Thoracic aorta (tissue), 2 donors: ENCODE data around the gene DNAJC17. TPM values are rescaled to one million over a fixed set of nuclear protein-coding genes. Genes with fewer than 3 reads are reported as not detected.

Experiments used
- ATAC-seq: fragments of 150-250 bp; one replicate; pipeline ENCODE4 v1.8.0; 2017; ENCODE audit warnings: low read depth; ENCODE audit not compliant: insufficient number of reproducible peaks, low FRiP score
- DNase-seq: peaks from one replicate; pipeline ENCODE4 v3.0.0-alpha.2; 2020; ENCODE audit warnings: low spot score
- H3K27ac ChIP-seq, 2 donors: fragments of 200-600 bp; sonication (generic); 1 replicate in 1 of 2; 2 replicates in 1 of 2; pipeline ENCODE4 v1.5.1; 2016; ENCODE audit warnings: mild to moderate bottlenecking in 2 of 2, moderate library complexity in 2 of 2
- H3K27me3 ChIP-seq: fragments of 200-600 bp; sonication (generic); replicated peaks from 2 replicates; pipeline ENCODE4 v1.6.0; 2016; ENCODE audit warnings: mild to moderate bottlenecking; ENCODE audit not compliant: insufficient read depth
- H3K36me3 ChIP-seq: fragments of 200-600 bp; sonication (generic); one replicate; pipeline ENCODE4 v1.5.1; 2016
- H3K4me1 ChIP-seq, 2 donors: fragments of 200-600 bp; sonication (generic); 1 replicate in 1 of 2; 2 replicates in 1 of 2; pipeline versions ENCODE4 v1.5.1 to v1.6.0; 2016; ENCODE audit warnings: low read depth in 2 of 2, mild to moderate bottlenecking in 1 of 2; ENCODE audit not compliant: control insufficient read depth in 1 of 2
- H3K4me3 ChIP-seq: fragments of 200-600 bp; sonication (generic); 2 replicates; pipeline ENCODE4 v1.5.1; 2016; ENCODE audit warnings: mild to moderate bottlenecking
- H3K9me3 ChIP-seq: fragments of 200-600 bp; sonication (generic); 2 replicates; pipeline ENCODE4 v1.5.1; 2016
- CTCF ChIP-seq: fragments of 200-600 bp; sonication (generic); IDR thresholded peaks from one replicate; pipeline ENCODE4 v1.5.1; 2019; ENCODE audit warnings: antibody characterized with exemption
- total RNA-seq, 2 donors: library from RNA; depleted of rRNA; stranded (reverse); fragments of >200 nt; gene quantifications; one replicate each; pipeline versions ENCODE4 v1.1.0 to v1.2.3, GENCODE V29; 2016

The DNAJC17 gene
- total RNA-seq, 2 donors from 2014 or later = 6.1 to 20.4 TPM

- H3K27me3 ChIP-seq = no peaks in the 10 kb centered on the region
- H3K9me3 ChIP-seq = no peaks in the 10 kb centered on the region
- H3K27ac ChIP-seq = peak overlapping the region; percentile 78 to 88
- peak; percentile 29 for ATAC-seq
- DNase-seq = no peak
- H3K4me3 ChIP-seq = peak overlapping the region; percentile 79
- TF ChIP-seq CTCF = no peak
- H3K36me3 ChIP-seq = no peaks in the 10 kb centered on the region
- H3K4me1 ChIP-seq = peaks cover 19 to 39% of the 10 kb centered on the region in 2 donors
Measured at GRCh38 chr15:40762919-40763800, 44.1 kb downstream of the DNAJC17 start.

- Histone ChIP-seq H3K4me3 (no peak overlapping the region), H3K27ac (no peak overlapping the region), H3K36me3 (no peaks in the 10 kb centered on the region), H3K4me1 (peaks cover 5 to 24% of the 10 kb centered on the region in 2 donors), H3K9me3 (no peaks in the 10 kb centered on the region), H3K27me3 (no peaks in the 10 kb centered on the region)
- DNase-seq = no peak
- no peak for TF ChIP-seq CTCF
- no peak for ATAC-seq
Measured at GRCh38 chr15:40759961-40760360, 47.3 kb downstream of the DNAJC17 start.

GRCh38 chr15:40756938-40757337 lies 50.3 kb downstream of the DNAJC17 start:
- Histone ChIP-seq H3K36me3 (peaks cover 2% of the 10 kb centered on the region), H3K27me3 (no peaks in the 10 kb centered on the region), H3K9me3 (no peaks in the 10 kb centered on the region), H3K4me1 (peaks cover 7 to 20% of the 10 kb centered on the region in 2 donors), H3K4me3 (no peak overlapping the region), H3K27ac (no peak overlapping the region)
- ATAC-seq (no peak), DNase-seq (no peak)
- TF ChIP-seq CTCF = no peak

GRCh38 chr15:40755812-40756208 lies 51.5 kb downstream of the DNAJC17 start:
- ATAC-seq = no peak

More at GRCh38 chr15:40755812-40756208, 51.5 kb downstream of the DNAJC17 start:
- Histone ChIP-seq H3K27me3 (no peaks in the 10 kb centered on the region), H3K9me3 (no peaks in the 10 kb centered on the region), H3K4me3 (peak overlapping the region; percentile 98), H3K36me3 (peaks cover 14% of the 10 kb centered on the region), H3K4me1 (peaks cover 7 to 20% of the 10 kb centered on the region in 2 donors), H3K27ac (peak overlapping the region; percentile 69)
- no peak for TF ChIP-seq CTCF
- no peak for DNase-seq
